ENCODE results near the gene AHSG. TPM values are rescaled to one million over a fixed set of nuclear protein-coding genes. Genes with fewer than 3 reads are reported as not detected.

The AHSG gene
- total RNA-seq, 6 experiments from 2014 or later, result 718 to 1,905 (median 1,079) TPM

GRCh38 chr3:186608624-186609215 lies 4.1 kb upstream of the AHSG start:
- peak overlapping the region; percentile 20 to 48 (median 22) for H3K27ac ChIP-seq
- 41% methylated on average over 2 of the region's 2 CpGs for WGBS (ENCODE audit: insufficient coverage, low coverage, low lambda C conversion rate, missing lambda C conversion rate)

DNA sequence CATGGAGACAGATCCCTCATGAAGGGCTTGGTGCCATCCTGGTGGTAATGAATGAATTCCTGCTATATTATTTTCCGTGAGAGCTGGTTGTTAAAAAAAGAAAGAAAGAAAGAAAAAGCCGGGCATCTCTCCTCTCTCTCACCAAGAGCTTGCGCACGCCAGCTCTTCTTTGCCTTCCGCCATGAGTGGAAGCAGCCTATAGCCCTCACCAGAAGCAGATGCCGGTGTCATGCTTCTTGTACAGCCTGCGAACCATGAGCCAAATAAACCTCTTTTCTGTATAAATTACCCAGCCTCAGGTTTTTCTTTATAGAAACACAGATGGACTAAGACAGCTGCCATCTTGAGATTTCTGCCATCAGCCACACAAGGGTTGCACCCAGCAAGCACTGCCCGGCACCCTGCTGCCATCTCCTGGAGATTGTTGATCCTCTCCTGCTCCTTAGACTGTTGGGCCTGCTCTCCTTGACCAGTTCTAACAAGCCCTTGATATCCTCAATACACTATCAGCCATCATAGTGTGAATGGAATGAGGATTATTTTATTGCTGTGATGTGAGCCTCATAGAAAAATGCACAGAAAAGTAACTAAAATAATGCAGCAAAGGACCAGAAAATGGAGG lies 3.5 kb upstream of the AHSG start:
- ATAC-seq, result peak; percentile 22 to 56 (median 34)
- intact Hi-C loops (cut with DNase I), result no loop called here
- Histone ChIP-seq H3K36me3 (no peaks in the 10 kb centered on the region), H3K4me1 (peaks cover 0 to 56% (median 27%) of the 10 kb centered on the region in 4 donors), H3K4me3 (no peak overlapping the region), H3K27me3 (no peaks in the 10 kb centered on the region), H3K9me3 (no peaks in the 10 kb centered on the region), H3K27ac (peak overlapping the region in 1 of 3 donors; percentile 48)
- peak; percentile 47 to 67 (median 67) for DNase-seq
- no peak for TF ChIP-seq POLR2A (IDR thresholded peaks at IDR 0.05)
- TF ChIP-seq, protein P1, sequence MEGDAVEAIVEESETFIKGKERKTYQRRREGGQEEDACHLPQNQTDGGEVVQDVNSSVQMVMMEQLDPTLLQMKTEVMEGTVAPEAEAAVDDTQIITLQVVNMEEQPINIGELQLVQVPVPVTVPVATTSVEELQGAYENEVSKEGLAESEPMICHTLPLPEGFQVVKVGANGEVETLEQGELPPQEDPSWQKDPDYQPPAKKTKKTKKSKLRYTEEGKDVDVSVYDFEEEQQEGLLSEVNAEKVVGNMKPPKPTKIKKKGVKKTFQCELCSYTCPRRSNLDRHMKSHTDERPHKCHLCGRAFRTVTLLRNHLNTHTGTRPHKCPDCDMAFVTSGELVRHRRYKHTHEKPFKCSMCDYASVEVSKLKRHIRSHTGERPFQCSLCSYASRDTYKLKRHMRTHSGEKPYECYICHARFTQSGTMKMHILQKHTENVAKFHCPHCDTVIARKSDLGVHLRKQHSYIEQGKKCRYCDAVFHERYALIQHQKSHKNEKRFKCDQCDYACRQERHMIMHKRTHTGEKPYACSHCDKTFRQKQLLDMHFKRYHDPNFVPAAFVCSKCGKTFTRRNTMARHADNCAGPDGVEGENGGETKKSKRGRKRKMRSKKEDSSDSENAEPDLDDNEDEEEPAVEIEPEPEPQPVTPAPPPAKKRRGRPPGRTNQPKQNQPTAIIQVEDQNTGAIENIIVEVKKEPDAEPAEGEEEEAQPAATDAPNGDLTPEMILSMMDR (IDR thresholded peaks at IDR 0.05), result peak; percentile 23 to 64 (median 40)
- 88% methylated on average over 7 of the region's 8 CpGs for whole genome bisulfite sequencing (ENCODE audit: insufficient coverage, low coverage, low lambda C conversion rate, missing lambda C conversion rate)

More at GRCh38 chr3:186608624-186609215, 4.1 kb upstream of the AHSG start:
- H3K4me1 ChIP-seq, result peaks cover 0 to 63% (median 27%) of the 10 kb centered on the region in 4 donors
- no peaks in the 10 kb centered on the region for H3K27me3 ChIP-seq
- intact Hi-C loops (cut with DNase I), result no loop called here
- no peak overlapping the region for H3K4me3 ChIP-seq
- no peak for TF ChIP-seq POLR2A (IDR thresholded peaks at IDR 0.05)
- TF ChIP-seq, protein P1 (IDR thresholded peaks at IDR 0.05), result no peak
- no peaks in the 10 kb centered on the region for H3K36me3 ChIP-seq
- ATAC-seq (peak in 2 of 4 donors; percentile 13 to 30), DNase-seq (no peak)
- no peaks in the 10 kb centered on the region for H3K9me3 ChIP-seq

GRCh38 chr3:186612065-186612464 lies 795 bp upstream of the AHSG start:
- intact Hi-C loops (cut with DNase I), result no loop called here

GRCh38 chr3:186613637-186614265 lies 891 bp downstream of the AHSG start:
- peaks cover 2 to 57% (median 27%) of the 10 kb centered on the region in 4 donors for H3K4me1 ChIP-seq
- TF ChIP-seq POLR2A (IDR thresholded peaks at IDR 0.05), result no peak
- TF ChIP-seq, protein P1 (IDR thresholded peaks at IDR 0.05), result no peak
- 18% methylated on average over 4 of the region's 4 CpGs for WGBS (ENCODE audit: insufficient coverage, low coverage, low lambda C conversion rate, missing lambda C conversion rate)
- ATAC-seq (no peak), DNase-seq (no peak)
- peak overlapping the region; percentile 38 to 61 (median 52) for H3K4me3 ChIP-seq
- peak overlapping the region; percentile 77 to 86 (median 82) for H3K27ac ChIP-seq
- H3K9me3 ChIP-seq, result no peaks in the 10 kb centered on the region
- no peaks in the 10 kb centered on the region for H3K27me3 ChIP-seq
- intact Hi-C loops (cut with DNase I), result no loop called here
- peaks cover 0 to 31% (median 7%) of the 10 kb centered on the region in 4 donors for H3K36me3 ChIP-seq

More at GRCh38 chr3:186612065-186612464, 795 bp upstream of the AHSG start:
- Histone ChIP-seq H3K27ac (peak overlapping the region; percentile 77 to 86 (median 82)), H3K9me3 (no peaks in the 10 kb centered on the region), H3K4me1 (peaks cover 2 to 56% (median 29%) of the 10 kb centered on the region in 4 donors), H3K36me3 (peaks cover 0 to 14% (median 2%) of the 10 kb centered on the region in 4 donors), H3K4me3 (no peak overlapping the region), H3K27me3 (no peaks in the 10 kb centered on the region)
- DNase-seq (no peak), ATAC-seq (peak in 1 of 4 donors; percentile 17)
- TF ChIP-seq, protein P1 (IDR thresholded peaks at IDR 0.05), result no peak
- TF ChIP-seq POLR2A (IDR thresholded peaks at IDR 0.05), result no peak
- WGBS (ENCODE audit: insufficient coverage, low coverage, low lambda C conversion rate, missing lambda C conversion rate), result no CpG with 5 or more reads among the region's 5 CpGs
